Ishikawa (cell line): ENCODE measurements around the gene CBX5.
A peak's percentile ranks its signal among the peaks of the same experiment; 100 is the strongest.

Source experiments
- CEBPB ChIP-seq: IDR thresholded peaks from 2 replicates; pipeline ENCODE4 v1.6.1; 2012
- CREB1 ChIP-seq: IDR thresholded peaks from 2 replicates; pipeline ENCODE4 v1.6.1; 2012; ENCODE audit warnings: low read depth
- EGR1 ChIP-seq: IDR thresholded peaks from 2 replicates; pipeline ENCODE4 v1.6.1; 2012
- EP300 ChIP-seq: IDR thresholded peaks from 2 replicates; pipeline ENCODE4 v1.6.1; 2012; ENCODE audit warnings: borderline replicate concordance
- FOXM1 ChIP-seq: IDR thresholded peaks from 2 replicates; pipeline ENCODE4 v1.6.1; 2012; ENCODE audit warnings: low read depth, borderline replicate concordance
- MAX ChIP-seq: IDR thresholded peaks from 2 replicates; pipeline ENCODE4 v1.6.1; 2012
- NFIC ChIP-seq: IDR thresholded peaks from 2 replicates; pipeline ENCODE4 v1.6.1; 2012
- RAD21 ChIP-seq: IDR thresholded peaks from 2 replicates; pipeline ENCODE4 v1.6.1; 2012; ENCODE audit warnings: low read depth
- TAF1 ChIP-seq: IDR thresholded peaks from 2 replicates; pipeline ENCODE4 v1.6.1; 2012; ENCODE audit warnings: low read depth, mild to moderate bottlenecking
- TCF12 ChIP-seq: IDR thresholded peaks from 2 replicates; pipeline ENCODE4 v1.6.1; 2012; ENCODE audit warnings: low read depth
- TEAD4 ChIP-seq: IDR thresholded peaks from 2 replicates; pipeline ENCODE4 v1.6.1; 2012
- USF1 ChIP-seq: IDR thresholded peaks from 2 replicates; pipeline ENCODE4 v1.6.1; 2012
- YY1 ChIP-seq: IDR thresholded peaks from 2 replicates; pipeline ENCODE4 v1.6.1; 2012; ENCODE audit warnings: low read depth
- ZBTB7A ChIP-seq: IDR thresholded peaks from 2 replicates; pipeline ENCODE4 v1.6.1; 2012; ENCODE audit warnings: low read depth
- TF ChIP-seq, protein P1 (sequence below): IDR thresholded peaks from 2 replicates; pipeline ENCODE4 v1.6.1; 2012; ENCODE audit warnings: low read depth, mild to moderate bottlenecking

The CBX5 gene

GRCh38 chr12:54206791-54207190, 73.1 kb downstream of the CBX5 start:
- TF ChIP-seq CREB1, result no peak
- no peak for TF ChIP-seq CEBPB
- TF ChIP-seq TAF1, result no peak
- no peak for TF ChIP-seq USF1
- TF ChIP-seq TCF12, result no peak
- TF ChIP-seq YY1, result no peak
- TF ChIP-seq NFIC, result no peak
- no peak for TF ChIP-seq EP300
- no peak for TF ChIP-seq FOXM1

DNA sequence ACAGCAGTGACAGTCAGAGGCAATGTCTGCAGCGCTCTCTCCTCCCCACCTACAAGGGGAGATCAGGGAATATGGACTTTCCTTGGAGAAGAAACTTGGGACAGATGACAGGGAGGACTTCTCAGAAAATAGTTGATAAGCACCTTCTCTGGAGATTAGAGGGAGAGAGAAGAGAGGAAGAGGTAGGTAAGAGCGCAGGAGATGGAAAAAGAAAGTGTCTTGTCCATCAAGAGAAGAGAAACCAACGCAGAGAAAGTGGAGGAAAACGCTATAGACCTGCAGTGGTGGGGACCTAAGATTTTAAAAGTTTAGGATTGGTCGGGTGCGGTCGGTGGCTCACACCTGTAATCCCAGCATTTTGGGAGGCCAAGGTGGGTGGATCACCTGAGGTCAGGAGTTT, 75.6 kb downstream of the CBX5 start:
- no peak for TF ChIP-seq CREB1
- no peak for TF ChIP-seq TEAD4
- TF ChIP-seq, protein P1, sequence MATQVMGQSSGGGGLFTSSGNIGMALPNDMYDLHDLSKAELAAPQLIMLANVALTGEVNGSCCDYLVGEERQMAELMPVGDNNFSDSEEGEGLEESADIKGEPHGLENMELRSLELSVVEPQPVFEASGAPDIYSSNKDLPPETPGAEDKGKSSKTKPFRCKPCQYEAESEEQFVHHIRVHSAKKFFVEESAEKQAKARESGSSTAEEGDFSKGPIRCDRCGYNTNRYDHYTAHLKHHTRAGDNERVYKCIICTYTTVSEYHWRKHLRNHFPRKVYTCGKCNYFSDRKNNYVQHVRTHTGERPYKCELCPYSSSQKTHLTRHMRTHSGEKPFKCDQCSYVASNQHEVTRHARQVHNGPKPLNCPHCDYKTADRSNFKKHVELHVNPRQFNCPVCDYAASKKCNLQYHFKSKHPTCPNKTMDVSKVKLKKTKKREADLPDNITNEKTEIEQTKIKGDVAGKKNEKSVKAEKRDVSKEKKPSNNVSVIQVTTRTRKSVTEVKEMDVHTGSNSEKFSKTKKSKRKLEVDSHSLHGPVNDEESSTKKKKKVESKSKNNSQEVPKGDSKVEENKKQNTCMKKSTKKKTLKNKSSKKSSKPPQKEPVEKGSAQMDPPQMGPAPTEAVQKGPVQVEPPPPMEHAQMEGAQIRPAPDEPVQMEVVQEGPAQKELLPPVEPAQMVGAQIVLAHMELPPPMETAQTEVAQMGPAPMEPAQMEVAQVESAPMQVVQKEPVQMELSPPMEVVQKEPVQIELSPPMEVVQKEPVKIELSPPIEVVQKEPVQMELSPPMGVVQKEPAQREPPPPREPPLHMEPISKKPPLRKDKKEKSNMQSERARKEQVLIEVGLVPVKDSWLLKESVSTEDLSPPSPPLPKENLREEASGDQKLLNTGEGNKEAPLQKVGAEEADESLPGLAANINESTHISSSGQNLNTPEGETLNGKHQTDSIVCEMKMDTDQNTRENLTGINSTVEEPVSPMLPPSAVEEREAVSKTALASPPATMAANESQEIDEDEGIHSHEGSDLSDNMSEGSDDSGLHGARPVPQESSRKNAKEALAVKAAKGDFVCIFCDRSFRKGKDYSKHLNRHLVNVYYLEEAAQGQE, result no peak
- TF ChIP-seq TAF1, result no peak
- TF ChIP-seq FOXM1, result no peak
- TF ChIP-seq ZBTB7A, result no peak
- TF ChIP-seq CEBPB, result no peak
- TF ChIP-seq NFIC, result no peak
- TF ChIP-seq MAX, result no peak
- TF ChIP-seq EGR1, result no peak

GRCh38 chr12:54201001-54201794, 78.7 kb downstream of the CBX5 start:
- no peak; the same call in 1 of the 2 replicates for TF ChIP-seq MAX
- TF ChIP-seq RAD21, result peak; percentile 85
- peak; percentile 18; the same call in 1 of the 2 replicates for TF ChIP-seq EP300
- TF ChIP-seq YY1, result peak; percentile 35; the same call in 1 of the 2 replicates

DNA sequence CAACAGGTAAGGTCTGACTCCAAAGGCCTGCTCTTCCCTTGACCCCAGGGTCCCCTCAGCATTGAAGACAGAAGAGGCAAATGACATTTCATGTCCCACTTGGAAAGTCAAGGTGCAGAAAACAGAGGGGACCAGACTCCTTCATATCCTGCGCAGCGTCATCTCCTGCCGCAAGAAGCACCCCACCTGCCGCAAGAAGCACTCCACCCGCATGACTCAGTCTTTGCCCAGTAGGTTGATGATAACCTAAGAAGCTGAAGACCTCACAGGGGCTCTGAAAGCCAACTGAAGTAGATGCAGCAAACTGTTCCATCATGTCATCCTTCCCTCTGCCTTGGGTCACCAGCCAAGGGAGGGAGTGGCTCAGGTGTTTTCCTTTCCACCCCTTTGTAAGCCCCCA, 79.5 kb downstream of the CBX5 start:
- TF ChIP-seq TEAD4, result no peak

GRCh38 chr12:54199917-54200316, 80.0 kb downstream of the CBX5 start:
- TF ChIP-seq CEBPB (no peak), USF1 (no peak), EGR1 (no peak), ZBTB7A (no peak), TEAD4 (no peak), MAX (no peak), EP300 (no peak), RAD21 (no peak), FOXM1 (no peak), TCF12 (no peak), CREB1 (no peak)
- TF ChIP-seq, protein P1, result no peak

DNA sequence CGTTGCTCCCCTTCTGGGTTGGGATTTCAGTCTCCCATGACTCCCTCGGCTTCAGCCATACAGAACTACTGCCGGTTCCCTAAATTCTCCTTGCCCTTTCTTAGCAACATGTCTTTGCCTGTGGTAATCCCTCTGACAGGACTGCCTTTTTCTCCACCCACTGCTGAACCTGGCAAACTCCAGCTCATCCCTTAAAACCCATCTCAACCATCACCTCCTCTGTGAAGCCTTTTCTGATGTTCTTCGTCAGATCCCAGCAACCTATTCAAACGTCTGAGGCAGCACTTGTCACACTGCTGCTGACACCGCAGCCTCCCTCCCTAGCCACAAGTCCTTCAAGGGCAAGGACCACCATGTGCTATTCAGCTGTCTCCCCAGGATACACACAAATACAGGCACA, 80.9 kb downstream of the CBX5 start:
- TF ChIP-seq MAX (no peak), ZBTB7A (no peak), RAD21 (no peak), YY1 (no peak), NFIC (no peak), EGR1 (no peak), TEAD4 (no peak), TCF12 (no peak), CEBPB (no peak), USF1 (no peak), EP300 (no peak), CREB1 (no peak), FOXM1 (no peak), TAF1 (no peak)
- TF ChIP-seq, protein P1, result no peak
